GM12878 (cell line): ENCODE data around the gene KRT37.

ENCODE experiments used
- ATF2 ChIP-seq: IDR thresholded peaks from 2 replicates; pipeline ENCODE4 v1.6.1; 2012; ENCODE audit warnings: low read length, inconsistent platforms
- ATF3 ChIP-seq: IDR thresholded peaks from 2 replicates; pipeline ENCODE4 v1.6.1; 2011; ENCODE audit warnings: low read depth, mild to moderate bottlenecking, low read length, moderate library complexity, borderline replicate concordance; ENCODE audit errors: extremely low read depth
- CREM ChIP-seq: IDR thresholded peaks from 2 replicates; pipeline ENCODE4 v1.6.1; 2014; ENCODE audit warnings: antibody characterized with exemption, low read depth
- CTCF ChIP-seq, 3 experiments: IDR thresholded peaks in 2 of 3; conservative IDR thresholded peaks in 1 of 3; 2 replicates each; pipeline ENCODE4 v1.5.1; 2011; ENCODE audit warnings: low read depth in 3 of 3, low read length in 3 of 3, mild to moderate bottlenecking in 3 of 3, control low read depth in 2 of 3, moderate library complexity in 2 of 3, inconsistent platforms in 1 of 3, mixed read lengths in 1 of 3; ENCODE audit not compliant: control insufficient read depth in 2 of 3, insufficient read depth in 1 of 3; ENCODE audit errors: extremely low read depth in 1 of 3
- EGR1 ChIP-seq, 2 experiments: IDR thresholded peaks; 1 replicate in 1 of 2; 2 replicates in 1 of 2; pipeline ENCODE4 v1.6.1; 2011 to 2012; ENCODE audit warnings: low read depth in 2 of 2, low read length in 2 of 2, borderline replicate concordance in 1 of 2, mild to moderate bottlenecking in 1 of 2, moderate library complexity in 1 of 2
- ETV6 ChIP-seq, 2 experiments: fragments of 450-650 bp in 1 of 2; IDR thresholded peaks in 1 of 2; conservative IDR thresholded peaks in 1 of 2; 2 replicates each; pipeline ENCODE4 v1.6.1; 2014; ENCODE audit warnings: antibody characterized with exemption in 1 of 2, borderline replicate concordance in 1 of 2, low read depth in 1 of 2, mild to moderate bottlenecking in 1 of 2, moderate library complexity in 1 of 2
- EZH2 ChIP-seq: IDR thresholded peaks from 2 replicates; pipeline ENCODE4 v1.6.1; 2012; ENCODE audit warnings: low read depth, mild to moderate bottlenecking, control low read depth, inconsistent platforms, low read length, borderline replicate concordance; ENCODE audit not compliant: control insufficient read depth
- HDAC2 ChIP-seq: fragments of 200-600 bp; sonication (generic); IDR thresholded peaks from 2 replicates; pipeline ENCODE4 v1.6.1; 2017
- POLR2A ChIP-seq: IDR thresholded peaks from 2 replicates; pipeline ENCODE4 v1.6.1; 2011; ENCODE audit warnings: low read depth, mild to moderate bottlenecking, low read length
- RAD21 ChIP-seq: IDR thresholded peaks from 2 replicates; pipeline ENCODE4 v1.6.1; 2011; ENCODE audit warnings: mild to moderate bottlenecking, low read depth, low read length, moderate library complexity; ENCODE audit not compliant: insufficient read depth
- RBBP5 ChIP-seq: fragments of 200-600 bp; sonication (generic); conservative IDR thresholded peaks from 2 replicates; pipeline ENCODE4 v1.6.1; 2016
- SP1 ChIP-seq: IDR thresholded peaks from one replicate; pipeline ENCODE4 v1.6.1; 2011; ENCODE audit warnings: low read depth, low read length
- SUZ12 ChIP-seq: fragments of 200-600 bp; sonication (generic); IDR thresholded peaks from one replicate; pipeline ENCODE4 v1.6.1; 2018; ENCODE audit warnings: antibody characterized with exemption, mild to moderate bottlenecking; ENCODE audit not compliant: unreplicated experiment
- ZNF687 ChIP-seq: fragments of 450-650 bp; IDR thresholded peaks from 2 replicates; pipeline ENCODE4 v1.6.1; 2017; ENCODE audit warnings: mild to moderate bottlenecking, moderate library complexity

GRCh38 chr17:41468346-41468745 is 44.0 kb upstream of the KRT37 start:
- TF ChIP-seq POLR2A (no peak), EGR1 (IDR thresholded peaks at IDR 0.05; ENCODE audit: borderline replicate concordance in 1 of 2, low read depth in 2 of 2, low read length in 2 of 2) (no peak), SUZ12 (no peak), CREM (no peak), HDAC2 (no peak), RAD21 (no peak), CTCF (IDR thresholded peaks at IDR 0.05 in 2 of 3, conservative IDR thresholded peaks at IDR 0.05 in 1 of 3; ENCODE audit: control insufficient read depth in 2 of 3, extremely low read depth in 1 of 3, insufficient read depth in 1 of 3, low read depth in 3 of 3, low read length in 3 of 3) (no peak), SP1 (no peak), EZH2 (no peak), ETV6 (conservative IDR thresholded peaks at IDR 0.05 in 1 of 2, IDR thresholded peaks at IDR 0.05 in 1 of 2; ENCODE audit: borderline replicate concordance in 1 of 2, low read depth in 1 of 2) (no peak), RBBP5 (no peak), ATF3 (no peak), ZNF687 (no peak), ATF2 (no peak)
